ENCODE results near the gene KLHDC8A. TPM values are rescaled to one million over a fixed set of nuclear protein-coding genes. Genes with fewer than 3 reads are reported as not detected.

Gene KLHDC8A
- total RNA-seq, 1 experiment from 2014 or later: 0.49 TPM

- Histone ChIP-seq H3K36me3 (ENCODE audit: control insufficient read depth in 1 of 2, insufficient read depth in 2 of 2, low read length in 2 of 2) (no peaks in the 10 kb centered on the region), H3K4me1 (ENCODE audit: control insufficient read depth in 1 of 2, insufficient read depth in 2 of 2, low read length in 2 of 2) (peaks cover 0 to 3% of the 10 kb centered on the region in 2 experiments; a peak in 1 of 4 replicates), H3K9me3 (ENCODE audit: control insufficient read depth in 1 of 2, insufficient read depth in 1 of 2, low read depth in 1 of 2, low read length in 2 of 2) (no peaks in the 10 kb centered on the region), H3K27me3 (ENCODE audit: insufficient read depth, low read length) (no peaks in the 10 kb centered on the region), H3K4me2 (ENCODE audit: low read length) (no peak overlapping the region), H3K9me2 (ENCODE audit: insufficient read depth) (no peaks in the 10 kb centered on the region), H4K20me1 (ENCODE audit: insufficient read depth) (no peaks in the 10 kb centered on the region), H3K27ac (ENCODE audit: low read depth, low read length) (no peak overlapping the region), H3K79me2 (ENCODE audit: insufficient read depth, low read length) (no peaks in the 10 kb centered on the region), H3K9ac (ENCODE audit: low read length) (no peak overlapping the region), H2AFZ (ENCODE audit: low read depth, low read length, poor library complexity, severe bottlenecking) (no peak overlapping the region), H3K4me3 (replicated peaks in 1 of 2; ENCODE audit: low read depth in 1 of 2, low read length in 2 of 2) (no peak overlapping the region)
- intact Hi-C loops (cut with micrococcal nuclease): no loop called here
- ATAC-seq (no peak), DNase-seq (ENCODE audit: low read depth, low spot score) (no peak)
- no peak for TF ChIP-seq POLR2AphosphoS5 (IDR thresholded peaks at IDR 0.05; ENCODE audit: low read depth, low read length)
- TF ChIP-seq EZH2 (IDR thresholded peaks at IDR 0.05): no peak
- TF ChIP-seq ZFX (IDR thresholded peaks at IDR 0.05): no peak
- TF ChIP-seq RAD21 (IDR thresholded peaks at IDR 0.05; ENCODE audit: low read depth): no peak
- TF ChIP-seq ELF1 (IDR thresholded peaks at IDR 0.05; ENCODE audit: borderline replicate concordance, low read depth): no peak
- TF ChIP-seq FOSL1 (IDR thresholded peaks at IDR 0.05; ENCODE audit: low read depth): no peak
- no peak for TF ChIP-seq EGR1 (IDR thresholded peaks at IDR 0.05; ENCODE audit: low read depth)
- TF ChIP-seq CBX3 (IDR thresholded peaks at IDR 0.05; ENCODE audit: low read depth): no peak
- TF ChIP-seq CEBPB (IDR thresholded peaks at IDR 0.05; ENCODE audit: low read depth): no peak
- TF ChIP-seq JUND (IDR thresholded peaks at IDR 0.05): no peak
- TF ChIP-seq CTCF (IDR thresholded peaks at IDR 0.05 in 2 of 3, conservative IDR thresholded peaks at IDR 0.05 in 1 of 3; ENCODE audit: borderline replicate concordance in 1 of 3, insufficient read depth in 1 of 3, low read depth in 2 of 3, low read length in 2 of 3): no peak
- no peak for TF ChIP-seq SP1 (IDR thresholded peaks at IDR 0.05; ENCODE audit: low read depth)
- TF ChIP-seq MAX (IDR thresholded peaks at IDR 0.05): no peak
- no peak for TF ChIP-seq ZBTB33 (IDR thresholded peaks at IDR 0.05; ENCODE audit: extremely low read depth, insufficient replicate concordance, low read length)
- TF ChIP-seq TCF7L2 (IDR thresholded peaks at IDR 0.05; ENCODE audit: borderline replicate concordance, extremely low read depth, insufficient read depth, insufficient read length): no peak
- no peak for TF ChIP-seq ZNF274 (IDR thresholded peaks at IDR 0.05; ENCODE audit: low read depth, low read length)
- TF ChIP-seq YY1 (IDR thresholded peaks at IDR 0.05; ENCODE audit: extremely low read depth, insufficient replicate concordance, low read depth, low read length): no peak
- no peak for TF ChIP-seq SRF (IDR thresholded peaks at IDR 0.05; ENCODE audit: low read depth)
- CTCF ChIA-PET: interaction anchor here (1.6 kb wide), 1 partner anchor 57 kb away, joined by 7 read pairs; no protein-coding TSS in a partner anchor
- RAD21 ChIA-PET (ENCODE audit: low non-redundant PET in 1 of 2, low total read pairs in 2 of 2, uncharacterized antibody in 2 of 2, unreplicated experiment in 2 of 2): no interaction called here
- POLR2A ChIA-PET: no interaction called here
- BruUV-seq (replicated peaks): no TSS peak
Measured at GRCh38 chr1:205330150-205330549, 26.6 kb downstream of the KLHDC8A start.
